Measurements from ENCODE around the gene UBL7. TPM values are rescaled to one million over a fixed set of nuclear protein-coding genes. Genes with fewer than 3 reads are reported as not detected.

The UBL7 gene
- total RNA-seq, 1 donor = 42.7 TPM

GRCh38 chr15:74444106-74445062, 16.6 kb downstream of the UBL7 start:
- no peak overlapping the region for H3K4me3 ChIP-seq (ENCODE audit: low read depth, low read length)
- TF ChIP-seq CTCF (IDR thresholded peaks at IDR 0.05; ENCODE audit: insufficient read depth, low read depth, low read length) = no peak
- DNase-seq (ENCODE audit: low read depth) = no peak

GRCh38 chr15:74443100-74443909, 17.7 kb downstream of the UBL7 start:
- no peak for TF ChIP-seq CTCF (IDR thresholded peaks at IDR 0.05; ENCODE audit: insufficient read depth, low read depth, low read length)
- DNase-seq (ENCODE audit: low read depth) = no peak

GRCh38 chr15:74442604-74443003, 18.4 kb downstream of the UBL7 start:
- no peak for DNase-seq (ENCODE audit: low read depth)
- TF ChIP-seq CTCF (IDR thresholded peaks at IDR 0.05; ENCODE audit: insufficient read depth, low read depth, low read length) = no peak
- H3K4me3 ChIP-seq (ENCODE audit: low read depth, low read length) = no peak overlapping the region

More at GRCh38 chr15:74443100-74443909, 17.7 kb downstream of the UBL7 start:
- no peak overlapping the region for H3K4me3 ChIP-seq (ENCODE audit: low read depth, low read length)

GRCh38 chr15:74442063-74442462, 18.9 kb downstream of the UBL7 start:
- DNase-seq (ENCODE audit: low read depth) = no peak
- no peak for TF ChIP-seq CTCF (IDR thresholded peaks at IDR 0.05; ENCODE audit: insufficient read depth, low read depth, low read length)
- H3K4me3 ChIP-seq (ENCODE audit: low read depth, low read length) = no peak overlapping the region

- no peak for DNase-seq (ENCODE audit: low read depth)
- no peak for TF ChIP-seq CTCF (IDR thresholded peaks at IDR 0.05; ENCODE audit: insufficient read depth, low read depth, low read length)
- no peak overlapping the region for H3K4me3 ChIP-seq (ENCODE audit: low read depth, low read length)
These were observed 19.6 kb downstream of the UBL7 start for GRCh38 chr15:74441248-74441941.

- H3K4me3 ChIP-seq (ENCODE audit: low read depth, low read length) = no peak overlapping the region
- peak; percentile 96 for TF ChIP-seq CTCF (IDR thresholded peaks at IDR 0.05; ENCODE audit: insufficient read depth, low read depth, low read length)
- peak; percentile 80 for DNase-seq (ENCODE audit: low read depth)
These were observed 22.1 kb downstream of the UBL7 start for GRCh38 chr15:74438721-74439316.

Measured in fibroblast of villous mesenchyme (primary cell).